HG02885 (cell line): ENCODE data around the gene COL16A1.
A peak's percentile ranks its signal among the peaks of the same experiment; 100 is the strongest.

Experiments
- ATAC-seq: cut with Tn5 transposase; IDR thresholded peaks from one replicate; pipeline ENCODE4 v1.9.1; 2021; ENCODE audit warnings: mild to moderate bottlenecking; ENCODE audit not compliant: unreplicated experiment, poor library complexity

The COL16A1 gene

GRCh38 chr1:31733389-31734219 is 29.8 kb upstream of the COL16A1 start:
- ATAC-seq: no peak

DNA sequence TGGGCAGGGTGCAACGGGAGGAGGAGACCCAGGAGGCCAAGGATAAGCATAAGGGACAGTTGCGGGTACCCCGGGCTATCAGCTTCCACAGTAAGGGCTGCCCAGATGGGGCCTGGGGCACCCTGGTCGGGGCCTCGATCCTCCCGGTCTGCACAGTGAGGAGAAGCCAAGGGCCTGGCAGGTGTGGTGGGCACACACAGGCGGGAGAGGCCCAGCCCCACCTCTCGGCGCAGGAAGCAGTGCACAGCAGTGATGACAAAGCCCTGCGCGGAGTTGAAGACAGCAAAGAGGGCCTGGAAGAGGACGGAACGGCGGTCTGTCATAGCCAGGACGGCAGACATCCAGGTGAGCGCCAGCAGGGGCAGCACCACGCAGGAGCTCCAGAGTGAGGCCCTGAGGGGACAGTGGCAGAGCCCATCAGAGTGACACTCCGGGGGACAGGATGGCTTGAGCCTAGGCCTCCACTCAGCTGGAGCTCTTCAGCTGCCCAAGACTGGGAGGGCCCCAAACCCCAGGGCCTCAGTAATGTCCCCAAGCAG is 29.0 kb upstream of the COL16A1 start:
- no peak for ATAC-seq

DNA sequence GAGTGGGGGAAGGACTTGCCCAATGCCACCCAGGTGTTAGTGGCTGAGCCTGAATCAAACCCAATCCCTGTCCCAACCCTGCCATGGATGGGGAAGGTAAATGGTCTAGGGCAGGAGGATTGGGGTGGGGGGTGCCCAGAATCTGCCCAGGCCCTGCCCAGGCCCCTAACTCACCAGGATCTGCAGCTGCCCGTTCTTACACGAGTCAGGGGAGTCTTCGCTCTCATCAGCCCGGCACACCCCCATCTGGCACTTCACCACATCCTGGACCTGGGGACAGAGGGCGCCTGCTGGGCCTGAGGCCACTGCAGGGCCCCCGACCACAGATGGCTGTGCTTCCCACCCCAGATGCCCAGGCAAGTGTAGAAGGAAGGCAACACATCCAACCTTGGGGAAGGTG is 28.5 kb upstream of the COL16A1 start:
- ATAC-seq: no peak

DNA sequence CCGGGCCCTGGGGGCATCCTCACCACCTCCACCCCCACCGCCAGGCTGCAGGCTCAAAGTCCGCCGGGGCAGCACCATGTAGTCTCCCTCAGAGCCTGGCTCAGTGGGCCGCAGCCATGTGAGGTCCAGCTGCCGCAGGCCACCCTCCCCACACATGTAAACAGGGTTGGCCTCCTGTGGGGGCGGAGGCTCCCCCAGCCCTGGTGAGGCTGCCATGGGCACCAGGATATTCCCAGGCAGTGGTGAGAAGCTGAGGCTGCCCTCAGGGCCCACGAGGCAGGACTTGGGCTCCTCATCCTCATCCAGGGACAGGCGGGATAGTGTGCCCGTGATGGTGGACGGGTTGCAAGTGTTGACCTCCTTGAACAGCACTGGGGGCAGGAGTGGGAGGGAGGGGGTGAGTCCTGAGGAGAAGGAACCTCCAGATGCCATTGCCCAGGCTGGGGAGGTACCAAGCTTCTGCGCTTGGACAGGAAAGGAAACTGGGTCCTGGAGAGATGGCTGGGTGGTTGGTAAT is 27.3 kb upstream of the COL16A1 start:
- no peak for ATAC-seq

- no peak for ATAC-seq
Observed at GRCh38 chr1:31730336-31731048, 26.7 kb upstream of the COL16A1 start.

DNA sequence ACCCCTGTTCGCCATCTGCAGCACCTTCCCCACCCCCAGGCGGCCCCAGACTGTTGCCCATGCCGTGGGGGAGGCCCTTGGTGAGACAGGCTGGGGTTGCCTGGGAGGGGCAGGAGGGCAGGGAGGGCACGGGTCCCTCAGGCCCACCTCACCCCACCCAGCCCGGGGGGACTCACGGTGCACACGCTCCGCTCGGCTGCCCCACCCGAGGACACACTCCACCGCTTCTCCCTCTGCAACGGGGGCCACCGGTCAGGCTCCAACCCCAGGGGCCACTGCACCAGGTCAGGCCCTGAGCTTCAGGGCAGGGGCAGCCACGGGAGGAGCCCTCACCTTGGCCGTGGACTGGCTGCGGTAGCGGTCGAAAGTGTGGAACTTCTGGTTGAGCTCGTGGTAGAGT is 24.0 kb upstream of the COL16A1 start:
- ATAC-seq: no peak

- ATAC-seq: no peak
Observed at GRCh38 chr1:31727195-31727594, 23.4 kb upstream of the COL16A1 start.

GRCh38 chr1:31726715-31727114 is 22.9 kb upstream of the COL16A1 start:
- ATAC-seq: no peak

DNA sequence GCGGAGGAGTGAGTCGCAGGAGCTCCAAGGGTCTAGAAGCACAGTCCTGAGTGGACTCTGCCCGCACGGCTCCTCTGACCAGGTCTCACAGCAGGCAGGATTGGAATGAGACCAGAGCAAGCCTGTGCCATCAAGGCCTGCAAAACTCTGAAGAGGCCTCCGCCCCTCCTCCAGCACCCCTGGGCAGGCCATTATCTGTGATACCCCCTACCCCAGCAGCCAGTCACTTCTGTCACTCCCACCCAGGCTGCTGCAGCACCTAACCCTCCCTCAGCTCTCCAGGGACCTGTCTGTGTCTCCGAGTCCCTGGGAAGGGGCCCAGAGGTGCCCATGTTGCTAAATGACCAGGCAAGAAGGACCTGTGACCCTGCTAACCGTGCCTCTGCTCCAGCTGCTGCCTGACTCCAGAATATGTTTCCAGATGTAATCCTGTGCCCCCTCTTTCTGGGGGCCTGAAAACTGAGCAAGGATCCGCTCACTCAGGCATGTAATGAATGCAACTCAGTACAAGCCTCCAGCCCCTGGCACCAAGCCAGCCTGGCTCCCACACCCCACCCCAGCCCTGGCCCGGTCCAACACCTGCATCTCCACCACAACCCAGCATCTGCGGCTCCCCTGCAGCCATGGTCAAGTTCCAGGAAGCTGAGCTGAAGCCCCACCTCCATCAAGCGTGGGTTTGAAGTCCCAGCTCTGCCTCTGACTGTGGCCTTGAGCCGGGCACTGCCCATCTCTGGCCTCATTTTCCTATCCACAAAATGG is 22.1 kb upstream of the COL16A1 start:
- ATAC-seq: no peak

- ATAC-seq: no peak
Observed at GRCh38 chr1:31725134-31725533, 21.3 kb upstream of the COL16A1 start.

DNA sequence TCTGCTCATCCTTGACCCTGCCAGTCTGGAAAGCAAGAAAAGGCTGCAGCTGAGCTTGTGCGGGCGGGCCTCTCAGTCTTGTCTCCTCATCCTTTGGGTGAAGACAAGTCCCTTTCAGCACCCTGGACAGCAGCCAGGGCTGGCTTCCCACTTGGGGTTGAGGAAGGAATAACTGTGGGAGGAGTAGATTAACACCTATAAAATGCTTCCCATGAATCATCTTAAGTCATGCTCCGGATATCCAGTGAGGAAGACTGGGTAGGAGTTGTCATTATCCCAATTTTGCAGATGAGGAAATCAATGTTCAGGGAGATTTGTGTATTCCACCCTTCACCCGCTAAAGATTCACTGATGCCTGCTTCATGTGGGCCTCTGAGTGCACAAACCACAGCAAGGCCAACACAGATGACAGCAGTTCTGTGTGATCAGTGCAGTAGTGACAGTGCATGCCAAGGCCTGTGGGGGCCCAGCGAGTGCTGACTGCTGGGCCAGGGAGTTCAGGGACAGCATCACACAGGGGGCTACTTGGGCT is 20.1 kb upstream of the COL16A1 start:
- no peak for ATAC-seq

DNA sequence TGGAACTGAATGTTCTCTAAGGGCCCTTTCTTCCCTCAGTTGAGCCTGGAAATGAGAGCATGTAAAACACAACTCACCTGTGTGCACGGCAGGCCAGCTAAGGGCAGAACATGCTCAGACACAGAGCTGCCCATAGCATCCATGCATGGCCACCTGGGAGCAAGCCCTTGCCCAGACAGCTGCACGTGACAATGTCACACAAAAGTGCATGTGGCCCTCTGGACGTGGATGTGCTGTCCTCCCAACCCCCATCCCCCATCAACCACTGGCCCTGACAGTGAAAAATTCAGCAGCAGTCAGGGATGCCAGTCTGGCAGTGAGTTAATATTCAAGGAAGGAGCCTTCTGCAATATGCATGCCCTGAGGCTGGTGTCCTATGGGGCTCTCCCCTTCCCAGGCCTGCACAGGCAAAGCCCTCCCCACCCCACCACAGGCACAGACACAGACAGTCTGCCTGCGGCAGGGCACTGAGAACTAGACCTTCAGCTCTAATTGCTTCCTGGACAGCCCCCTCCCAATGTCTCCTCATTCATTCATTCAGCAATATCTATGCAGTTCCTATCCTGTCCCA is 14.6 kb upstream of the COL16A1 start:
- no peak for ATAC-seq

DNA sequence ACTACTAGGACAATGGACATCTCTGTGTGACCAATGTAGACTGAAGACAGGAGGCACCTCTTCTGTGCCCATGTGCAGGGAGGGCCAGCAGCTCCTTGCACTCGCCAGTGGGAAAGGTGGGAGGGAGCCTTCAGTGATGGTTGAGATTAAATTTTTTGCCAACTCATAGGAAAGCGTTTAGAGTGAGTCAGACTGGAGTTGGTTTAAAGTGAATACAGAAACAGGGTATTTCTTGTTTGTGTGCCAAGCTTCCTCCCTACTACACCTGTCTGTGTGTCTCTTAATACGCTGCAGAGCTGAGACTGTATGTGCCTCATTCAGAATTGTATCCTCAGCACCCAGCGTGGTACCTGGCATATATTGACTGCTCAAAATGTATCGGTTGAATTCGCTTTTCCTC is 13.5 kb upstream of the COL16A1 start:
- ATAC-seq: no peak

- ATAC-seq: no peak
Observed at GRCh38 chr1:31715873-31716220, 12.0 kb upstream of the COL16A1 start.

DNA sequence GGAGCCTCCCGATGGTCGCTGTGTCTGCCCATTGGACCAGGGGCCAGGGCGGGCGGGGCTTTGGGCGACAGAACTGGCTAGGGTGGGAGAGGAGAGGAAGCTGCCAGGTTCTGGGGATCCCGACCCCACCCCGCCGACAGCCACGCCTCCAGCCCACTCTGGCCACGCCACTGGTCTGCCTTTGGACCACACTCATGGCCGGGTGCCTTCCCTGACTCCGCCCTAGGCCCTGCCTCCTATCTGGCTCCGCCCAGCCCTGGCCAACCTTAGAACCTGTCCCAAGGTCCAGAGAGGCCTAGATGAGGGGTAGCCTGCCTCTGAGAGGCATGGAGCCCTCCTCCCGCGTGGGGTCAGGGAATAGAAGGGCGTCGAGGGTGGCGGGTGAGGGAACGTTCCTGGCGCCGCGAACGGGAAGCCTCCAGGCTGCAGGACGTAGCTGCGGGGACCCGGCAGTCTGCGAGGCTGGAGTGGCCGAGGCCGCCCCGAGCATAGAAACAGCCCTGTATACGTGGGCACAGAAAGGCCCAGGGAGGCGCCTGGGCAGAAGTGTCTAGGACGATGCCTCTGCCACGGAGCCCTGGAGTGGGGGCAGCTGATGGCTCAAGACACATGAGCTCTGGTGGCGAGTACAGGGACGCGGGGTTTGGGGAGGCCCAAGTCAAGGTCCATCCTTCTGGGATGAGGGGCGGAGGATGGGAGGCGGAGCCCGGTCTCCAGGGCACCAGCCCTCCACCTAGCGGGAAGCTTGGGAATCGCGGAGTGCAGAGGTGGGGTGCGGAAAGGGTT is 11.5 kb upstream of the COL16A1 start:
- ATAC-seq: peak; percentile 59

DNA sequence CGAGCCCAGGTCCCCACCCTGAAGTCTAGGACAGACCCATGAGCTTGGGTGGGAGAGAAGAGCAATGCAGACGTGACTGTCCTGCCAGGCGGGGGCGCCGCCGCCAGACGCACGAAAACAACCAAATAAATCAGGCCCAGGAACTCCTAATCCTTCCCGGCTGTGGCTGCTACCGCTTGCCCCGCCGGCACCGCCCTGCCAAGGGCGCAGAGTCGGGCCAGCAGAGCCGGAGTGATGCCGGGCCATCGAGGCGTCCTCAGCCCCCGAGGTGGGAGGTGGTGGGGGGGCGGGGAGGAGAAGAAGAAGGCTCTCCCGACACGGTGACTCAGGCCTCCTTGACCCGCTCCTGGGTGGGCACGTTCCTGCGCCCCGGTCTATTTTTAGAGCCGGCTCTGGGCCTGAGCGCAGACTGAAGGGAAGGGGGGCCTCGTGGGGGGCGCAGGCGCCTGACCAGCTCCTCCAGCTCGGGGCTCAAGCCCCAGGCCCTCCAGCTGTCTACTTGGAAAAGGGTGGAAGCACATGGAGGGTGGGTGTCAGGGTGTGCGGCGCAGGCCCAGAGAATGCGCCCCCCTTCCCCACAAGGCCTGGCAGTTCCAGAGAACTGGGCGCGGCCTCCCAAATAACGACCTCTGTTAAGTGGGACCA is 10.7 kb upstream of the COL16A1 start:
- no peak for ATAC-seq

DNA sequence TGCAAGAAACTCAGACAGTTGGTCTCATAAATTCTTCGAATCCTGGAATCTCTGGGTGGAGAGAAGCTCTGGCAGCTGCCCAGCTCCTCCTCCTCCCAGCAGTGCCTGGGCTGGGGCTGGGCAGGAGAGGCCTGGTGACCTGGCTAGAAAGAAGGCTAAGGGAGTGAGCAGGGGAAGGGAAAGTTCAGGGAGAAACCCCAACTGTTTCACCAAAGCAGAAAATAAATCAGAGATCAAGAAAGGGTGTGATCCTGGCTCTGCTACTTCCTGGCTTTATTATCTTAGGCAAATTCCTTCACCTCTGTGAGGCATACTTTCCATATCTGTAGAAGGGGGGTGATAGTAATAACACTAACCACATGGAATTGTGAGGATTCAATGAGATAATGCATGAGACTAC is 8.8 kb upstream of the COL16A1 start:
- ATAC-seq: no peak

DNA sequence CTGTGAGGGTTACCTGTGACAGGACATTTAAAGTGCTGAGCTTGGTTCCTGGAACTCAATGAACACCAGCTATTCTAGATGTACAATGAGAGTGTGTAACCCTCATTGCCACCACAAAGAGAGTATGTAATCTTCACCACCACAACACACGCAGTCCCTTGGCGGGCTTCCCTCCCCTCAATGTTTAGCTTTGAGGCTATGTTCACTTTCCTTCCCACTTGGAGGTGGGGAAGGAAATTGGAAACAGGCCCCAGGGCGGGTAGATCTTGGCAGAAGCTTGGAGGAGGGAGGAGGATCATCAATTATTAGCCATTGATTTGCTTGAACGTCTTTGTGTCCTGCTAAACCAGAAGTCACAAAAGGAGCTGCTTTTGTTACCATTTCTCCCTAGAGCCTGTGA is 8.3 kb upstream of the COL16A1 start:
- ATAC-seq: no peak

DNA sequence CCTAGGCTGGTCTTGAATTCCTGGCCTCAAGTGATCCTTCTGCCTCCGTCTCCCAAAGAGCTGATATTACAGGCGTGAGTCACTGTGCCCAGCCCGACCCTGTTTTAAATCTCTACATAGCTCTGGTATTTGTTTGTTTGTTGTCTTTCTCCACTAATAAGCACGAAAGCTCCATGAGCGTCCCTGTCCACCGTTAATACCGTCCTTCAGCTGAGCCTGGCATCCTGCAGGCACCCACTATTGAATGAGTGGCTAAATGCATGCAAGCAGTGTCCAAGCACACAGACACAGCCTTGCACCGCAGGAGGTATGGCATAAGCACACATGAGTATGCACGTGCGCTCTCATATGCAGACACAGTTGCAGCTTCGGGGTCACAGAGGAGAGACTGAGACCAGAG is 4.5 kb upstream of the COL16A1 start:
- ATAC-seq: no peak
